ENCODE results near the gene GRIA2. TPM values are rescaled to one million over a fixed set of nuclear protein-coding genes. Genes with fewer than 3 reads are reported as not detected.

GRIA2 gene
- total and polyA plus RNA-seq, 4 donors: 0.28 TPM; not detected in 3

- TF ChIP-seq FOXA1 (IDR thresholded peaks at IDR 0.05): no peak
- no peak for TF ChIP-seq REST (IDR thresholded peaks at IDR 0.05)
These were observed 49.6 kb downstream of the GRIA2 start (continued) for GRCh38 chr4:157270108-157270507.

DNA sequence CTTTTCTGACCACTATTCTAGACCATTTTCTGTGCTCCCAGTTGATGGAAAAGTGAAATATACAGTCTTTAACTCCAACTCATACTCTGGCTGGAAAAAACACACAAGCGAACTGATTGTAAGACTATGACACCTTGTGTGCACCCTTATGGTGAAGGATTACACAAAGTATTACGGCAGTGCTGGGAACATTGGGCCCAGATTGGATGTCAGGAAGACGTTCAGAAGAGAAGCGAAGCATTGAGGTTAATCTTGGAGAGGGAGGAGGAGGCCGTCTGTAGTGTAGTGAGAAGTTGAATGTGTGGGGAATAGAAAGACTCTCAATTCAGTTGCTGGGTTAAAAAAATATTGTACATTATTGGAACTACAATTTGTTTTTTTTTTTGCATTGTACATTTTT, 50.0 kb downstream of the GRIA2 start:
- H3K9ac ChIP-seq (ENCODE audit: low read depth in 1 of 2, low read length in 2 of 2): no peak overlapping the region
- no peaks in the 10 kb centered on the region for H3K4me1 ChIP-seq (ENCODE audit: control insufficient read depth in 4 of 4, insufficient read depth in 4 of 4, low read length in 3 of 4)
- no peaks in the 10 kb centered on the region for H3K27me3 ChIP-seq (ENCODE audit: control insufficient read depth in 4 of 4, insufficient read depth in 4 of 4, low read length in 3 of 4)
- no peaks in the 10 kb centered on the region for H3K36me3 ChIP-seq (ENCODE audit: control insufficient read depth in 4 of 4, insufficient read depth in 3 of 4, low read depth in 1 of 4, low read length in 3 of 4)
- no peak overlapping the region for H3K4me3 ChIP-seq (ENCODE audit: low read depth in 1 of 3, low read length in 3 of 3)
- no peak overlapping the region for H3K27ac ChIP-seq (ENCODE audit: low read depth in 1 of 2, low read length in 2 of 2)
- TF ChIP-seq HNF4A (conservative IDR thresholded peaks at IDR 0.05): no peak
- TF ChIP-seq, protein P1, sequence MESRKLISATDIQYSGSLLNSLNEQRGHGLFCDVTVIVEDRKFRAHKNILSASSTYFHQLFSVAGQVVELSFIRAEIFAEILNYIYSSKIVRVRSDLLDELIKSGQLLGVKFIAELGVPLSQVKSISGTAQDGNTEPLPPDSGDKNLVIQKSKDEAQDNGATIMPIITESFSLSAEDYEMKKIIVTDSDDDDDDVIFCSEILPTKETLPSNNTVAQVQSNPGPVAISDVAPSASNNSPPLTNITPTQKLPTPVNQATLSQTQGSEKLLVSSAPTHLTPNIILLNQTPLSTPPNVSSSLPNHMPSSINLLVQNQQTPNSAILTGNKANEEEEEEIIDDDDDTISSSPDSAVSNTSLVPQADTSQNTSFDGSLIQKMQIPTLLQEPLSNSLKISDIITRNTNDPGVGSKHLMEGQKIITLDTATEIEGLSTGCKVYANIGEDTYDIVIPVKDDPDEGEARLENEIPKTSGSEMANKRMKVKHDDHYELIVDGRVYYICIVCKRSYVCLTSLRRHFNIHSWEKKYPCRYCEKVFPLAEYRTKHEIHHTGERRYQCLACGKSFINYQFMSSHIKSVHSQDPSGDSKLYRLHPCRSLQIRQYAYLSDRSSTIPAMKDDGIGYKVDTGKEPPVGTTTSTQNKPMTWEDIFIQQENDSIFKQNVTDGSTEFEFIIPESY (IDR thresholded peaks at IDR 0.05): no peak
- no peak for TF ChIP-seq FOXA2 (IDR thresholded peaks at IDR 0.05)
- TF ChIP-seq, protein P2, sequence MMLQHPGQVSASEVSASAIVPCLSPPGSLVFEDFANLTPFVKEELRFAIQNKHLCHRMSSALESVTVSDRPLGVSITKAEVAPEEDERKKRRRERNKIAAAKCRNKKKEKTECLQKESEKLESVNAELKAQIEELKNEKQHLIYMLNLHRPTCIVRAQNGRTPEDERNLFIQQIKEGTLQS (IDR thresholded peaks at IDR 0.05): no peak
- no peak for TF ChIP-seq JUND (IDR thresholded peaks at IDR 0.05)
- TF ChIP-seq SP1 (IDR thresholded peaks at IDR 0.05): no peak
- no peak for TF ChIP-seq GABPA (IDR thresholded peaks at IDR 0.05 in 1 of 2, conservative IDR thresholded peaks at IDR 0.05 in 1 of 2)
- TF ChIP-seq TAF1 (conservative IDR thresholded peaks at IDR 0.05): no peak
- TF ChIP-seq HNF4G (IDR thresholded peaks at IDR 0.05): no peak
- TF ChIP-seq FOXA1 (IDR thresholded peaks at IDR 0.05): no peak
- TF ChIP-seq EGR1 (IDR thresholded peaks at IDR 0.05; ENCODE audit: low read depth in 2 of 2): no peak
- TF ChIP-seq RAD21 (IDR thresholded peaks at IDR 0.05): no peak
- peaks cover 0 to 3% (median 0%) of the 10 kb centered on the region in 4 donors for H3K9me3 ChIP-seq (ENCODE audit: control insufficient read depth in 4 of 4, low read length in 3 of 4)
- 76% methylated on average over 5 of the region's 5 CpGs for WGBS
- no peak for DNase-seq (ENCODE audit: low spot score)

DNA sequence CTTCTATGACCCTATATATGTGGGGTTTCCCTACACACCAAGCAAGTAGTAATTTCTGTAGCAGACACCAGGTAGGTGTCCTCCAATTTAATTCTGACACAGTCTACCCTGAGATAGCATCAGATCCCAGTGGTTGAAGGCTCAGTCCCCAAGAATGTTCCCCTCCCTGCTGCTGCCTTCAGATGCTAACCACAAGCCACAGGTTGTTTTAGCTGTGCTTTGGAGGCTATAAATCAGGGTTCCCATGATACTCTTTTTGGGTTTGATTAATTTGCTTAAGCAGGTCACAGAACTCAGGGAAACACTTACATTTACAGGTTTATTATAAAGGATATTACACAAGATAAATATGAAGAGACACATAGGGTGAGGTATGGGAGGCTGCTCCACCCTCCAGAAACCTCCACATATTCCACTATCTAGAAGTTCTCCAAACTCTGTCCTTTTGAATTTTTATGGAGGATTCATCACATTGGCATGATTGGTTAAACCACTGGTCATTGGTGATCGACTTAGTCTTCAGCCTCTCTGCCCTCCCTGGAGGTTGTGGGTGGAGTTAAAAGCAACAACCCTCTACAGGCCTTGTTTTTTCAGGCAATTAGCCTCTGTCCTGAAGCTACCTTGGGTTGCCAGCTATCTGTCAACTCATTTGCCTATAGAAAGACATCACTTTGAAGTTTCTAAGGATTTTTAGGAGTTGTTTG, 50.8 kb downstream of the GRIA2 start:
- no peaks in the 10 kb centered on the region for H3K36me3 ChIP-seq (ENCODE audit: control insufficient read depth in 4 of 4, insufficient read depth in 3 of 4, low read depth in 1 of 4, low read length in 3 of 4)
- no peaks in the 10 kb centered on the region for H3K27me3 ChIP-seq (ENCODE audit: control insufficient read depth in 4 of 4, insufficient read depth in 4 of 4, low read length in 3 of 4)
- H3K27ac ChIP-seq (ENCODE audit: low read depth in 1 of 2, low read length in 2 of 2): no peak overlapping the region
- H3K9ac ChIP-seq (ENCODE audit: low read depth in 1 of 2, low read length in 2 of 2): no peak overlapping the region
- no peak for DNase-seq (ENCODE audit: low spot score)
- H3K4me3 ChIP-seq (ENCODE audit: low read depth in 1 of 3, low read length in 3 of 3): no peak overlapping the region
- WGBS: 36% methylated on average over 1 of the region's 1 CpG
- peaks cover 0 to 3% (median 0%) of the 10 kb centered on the region in 4 donors for H3K9me3 ChIP-seq (ENCODE audit: control insufficient read depth in 4 of 4, low read length in 3 of 4)
- H3K4me1 ChIP-seq (ENCODE audit: control insufficient read depth in 4 of 4, insufficient read depth in 4 of 4, low read length in 3 of 4): no peaks in the 10 kb centered on the region
- no peak for TF ChIP-seq GABPA (IDR thresholded peaks at IDR 0.05 in 1 of 2, conservative IDR thresholded peaks at IDR 0.05 in 1 of 2)
- TF ChIP-seq JUND (IDR thresholded peaks at IDR 0.05): no peak
- no peak for TF ChIP-seq RXRA (IDR thresholded peaks at IDR 0.05)
- TF ChIP-seq, protein P1 (IDR thresholded peaks at IDR 0.05): no peak
- TF ChIP-seq HNF4A (conservative IDR thresholded peaks at IDR 0.05): no peak
- TF ChIP-seq TAF1 (conservative IDR thresholded peaks at IDR 0.05): no peak
- TF ChIP-seq SP1 (IDR thresholded peaks at IDR 0.05): no peak
- TF ChIP-seq, protein P3, sequence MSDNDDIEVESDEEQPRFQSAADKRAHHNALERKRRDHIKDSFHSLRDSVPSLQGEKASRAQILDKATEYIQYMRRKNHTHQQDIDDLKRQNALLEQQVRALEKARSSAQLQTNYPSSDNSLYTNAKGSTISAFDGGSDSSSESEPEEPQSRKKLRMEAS (IDR thresholded peaks at IDR 0.05): no peak
- TF ChIP-seq, protein P2 (IDR thresholded peaks at IDR 0.05): no peak
- TF ChIP-seq NR2F2 (IDR thresholded peaks at IDR 0.05): no peak
- TF ChIP-seq HNF4G (IDR thresholded peaks at IDR 0.05): no peak
- TF ChIP-seq EGR1 (IDR thresholded peaks at IDR 0.05; ENCODE audit: low read depth in 2 of 2): no peak
- TF ChIP-seq, protein P4, sequence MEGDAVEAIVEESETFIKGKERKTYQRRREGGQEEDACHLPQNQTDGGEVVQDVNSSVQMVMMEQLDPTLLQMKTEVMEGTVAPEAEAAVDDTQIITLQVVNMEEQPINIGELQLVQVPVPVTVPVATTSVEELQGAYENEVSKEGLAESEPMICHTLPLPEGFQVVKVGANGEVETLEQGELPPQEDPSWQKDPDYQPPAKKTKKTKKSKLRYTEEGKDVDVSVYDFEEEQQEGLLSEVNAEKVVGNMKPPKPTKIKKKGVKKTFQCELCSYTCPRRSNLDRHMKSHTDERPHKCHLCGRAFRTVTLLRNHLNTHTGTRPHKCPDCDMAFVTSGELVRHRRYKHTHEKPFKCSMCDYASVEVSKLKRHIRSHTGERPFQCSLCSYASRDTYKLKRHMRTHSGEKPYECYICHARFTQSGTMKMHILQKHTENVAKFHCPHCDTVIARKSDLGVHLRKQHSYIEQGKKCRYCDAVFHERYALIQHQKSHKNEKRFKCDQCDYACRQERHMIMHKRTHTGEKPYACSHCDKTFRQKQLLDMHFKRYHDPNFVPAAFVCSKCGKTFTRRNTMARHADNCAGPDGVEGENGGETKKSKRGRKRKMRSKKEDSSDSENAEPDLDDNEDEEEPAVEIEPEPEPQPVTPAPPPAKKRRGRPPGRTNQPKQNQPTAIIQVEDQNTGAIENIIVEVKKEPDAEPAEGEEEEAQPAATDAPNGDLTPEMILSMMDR (IDR thresholded peaks at IDR 0.05; ENCODE audit: low read depth, low read length, missing input control): no peak
